Loucy (cell line): ENCODE data around the gene ANKRD33B.

Source experiments
- H2AFZ ChIP-seq: fragments of 200-600 bp; sonication (generic); 2 replicates; pipeline ENCODE4 v1.6.0; 2016; ENCODE audit warnings: antibody characterized with exemption, mild to moderate bottlenecking, low read length, moderate library complexity
- H3F3A ChIP-seq: fragments of 200-600 bp; 2 replicates; pipeline ENCODE4 v1.6.0; 2016; ENCODE audit warnings: antibody characterized with exemption, low read depth, mild to moderate bottlenecking
- H3K27me3 ChIP-seq: fragments of 200-600 bp; sonication (generic); 2 replicates; pipeline ENCODE4 v1.6.1; 2014; ENCODE audit warnings: low read length, mild to moderate bottlenecking; ENCODE audit not compliant: insufficient read depth, poor library complexity, severe bottlenecking
- H3K36me3 ChIP-seq: fragments of 200-600 bp; sonication (generic); 2 replicates; pipeline ENCODE4 v1.6.1; 2016; ENCODE audit warnings: low read length; ENCODE audit not compliant: insufficient read depth
- H3K4me1 ChIP-seq: fragments of 200-600 bp; sonication (generic); 2 replicates; pipeline ENCODE4 v1.5.1; 2014; ENCODE audit warnings: low read length, mild to moderate bottlenecking; ENCODE audit not compliant: insufficient read depth, poor library complexity, severe bottlenecking
- H3K4me2 ChIP-seq: fragments of 200-600 bp; sonication (generic); 2 replicates; pipeline ENCODE4 v1.6.0; 2014; ENCODE audit warnings: antibody characterized with exemption, low read length, low read depth, mild to moderate bottlenecking; ENCODE audit not compliant: poor library complexity, severe bottlenecking
- H3K4me3 ChIP-seq: fragments of 200-600 bp; sonication (generic); 2 replicates; pipeline ENCODE4 v1.5.1; 2014; ENCODE audit warnings: low read length, mild to moderate bottlenecking, mixed read lengths; ENCODE audit not compliant: poor library complexity, severe bottlenecking
- H3K79me2 ChIP-seq: fragments of 200-600 bp; sonication (generic); 2 replicates; pipeline ENCODE4 v1.6.1; 2014; ENCODE audit warnings: low read length; ENCODE audit not compliant: insufficient read depth
- H3K9ac ChIP-seq: fragments of 200-600 bp; sonication (generic); 2 replicates; pipeline ENCODE4 v1.6.0; 2014; ENCODE audit warnings: mild to moderate bottlenecking, low read depth, low read length, moderate library complexity; ENCODE audit not compliant: poor library complexity, severe bottlenecking
- H3K9me2 ChIP-seq: fragments of 200-600 bp; sonication (generic); replicated peaks from 2 replicates; pipeline ENCODE4 v1.6.1; 2016; ENCODE audit warnings: low read depth, low read length, mixed read lengths
- H3K9me3 ChIP-seq: fragments of 200-600 bp; sonication (generic); 2 replicates; pipeline ENCODE4 v1.6.1; 2014; ENCODE audit warnings: mild to moderate bottlenecking, antibody characterized with exemption, low read length, low read depth; ENCODE audit not compliant: insufficient read depth
- H4K20me1 ChIP-seq: fragments of 200-600 bp; sonication (generic); 2 replicates; pipeline ENCODE4 v1.6.0; 2014; ENCODE audit warnings: antibody characterized with exemption, low read length, mild to moderate bottlenecking; ENCODE audit not compliant: insufficient read depth, poor library complexity, severe bottlenecking
- CTCF ChIP-seq: fragments of 200-600 bp; sonication (generic); conservative IDR thresholded peaks from 2 replicates; pipeline ENCODE4 v1.5.1; 2014; ENCODE audit warnings: mild to moderate bottlenecking, antibody characterized with exemption, low read length
- EZH2phosphoT487 ChIP-seq: fragments of 200-600 bp; IDR thresholded peaks from 2 replicates; pipeline ENCODE4 v1.6.1; 2018; ENCODE audit warnings: antibody characterized with exemption, mild to moderate bottlenecking, moderate library complexity, borderline replicate concordance

ANKRD33B gene

GRCh38 chr5:10695759-10696543, 132.1 kb downstream of the ANKRD33B start:
- Histone ChIP-seq H3F3A (no peaks in the 10 kb centered on the region), H3K4me3 (no peak overlapping the region), H3K9me2 (no peaks in the 10 kb centered on the region), H3K9ac (no peak overlapping the region), H3K9me3 (no peaks in the 10 kb centered on the region), H3K79me2 (no peaks in the 10 kb centered on the region), H2AFZ (no peak overlapping the region), H3K4me1 (peaks cover 8% of the 10 kb centered on the region), H3K36me3 (no peaks in the 10 kb centered on the region), H3K4me2 (no peak overlapping the region), H3K27me3 (no peaks in the 10 kb centered on the region), H4K20me1 (peaks cover 7% of the 10 kb centered on the region)
- TF ChIP-seq CTCF (no peak), EZH2phosphoT487 (no peak)

- H3K27me3 ChIP-seq: no peaks in the 10 kb centered on the region
- no peaks in the 10 kb centered on the region for H3K9me3 ChIP-seq
- peaks cover 11% of the 10 kb centered on the region for H4K20me1 ChIP-seq
- no peak overlapping the region for H2AFZ ChIP-seq
- H3K36me3 ChIP-seq: no peaks in the 10 kb centered on the region; the same call in 1 of the 2 replicates
- no peak overlapping the region for H3K4me2 ChIP-seq
- no peak overlapping the region for H3K4me3 ChIP-seq
- TF ChIP-seq EZH2phosphoT487: no peak
- no peak for TF ChIP-seq CTCF
- H3F3A ChIP-seq: no peaks in the 10 kb centered on the region
- H3K4me1 ChIP-seq: peaks cover 13% of the 10 kb centered on the region
- no peak overlapping the region for H3K9ac ChIP-seq
- 0 out of 2 replicates have a peak, but pooled peaks cover 4% of the 10 kb centered on the region for H3K79me2 ChIP-seq
- H3K9me2 ChIP-seq: no peaks in the 10 kb centered on the region
Measured at GRCh38 chr5:10699281-10699874, 135.5 kb downstream of the ANKRD33B start.

GRCh38 chr5:10699987-10700386, 136.1 kb downstream of the ANKRD33B start:
- no peaks in the 10 kb centered on the region; the same call in 1 of the 2 replicates for H3F3A ChIP-seq
- H3K9me2 ChIP-seq: no peaks in the 10 kb centered on the region
- no peaks in the 10 kb centered on the region for H3K27me3 ChIP-seq
- no peak overlapping the region for H2AFZ ChIP-seq
- TF ChIP-seq EZH2phosphoT487 (no peak), CTCF (no peak)
- no peaks in the 10 kb centered on the region; the same call in 1 of the 2 replicates for H3K36me3 ChIP-seq
- 0 out of 2 replicates have a peak, but pooled peaks cover 4% of the 10 kb centered on the region for H3K79me2 ChIP-seq
- H3K9me3 ChIP-seq: no peaks in the 10 kb centered on the region
- no peak overlapping the region for H3K9ac ChIP-seq
- H3K4me2 ChIP-seq: no peak overlapping the region
- H3K4me3 ChIP-seq: no peak overlapping the region
- H3K4me1 ChIP-seq: peaks cover 19% of the 10 kb centered on the region
- peaks cover 11% of the 10 kb centered on the region for H4K20me1 ChIP-seq
